K562 (cell line): ENCODE results near the gene OTOP3. TPM values are rescaled to one million over a fixed set of nuclear protein-coding genes. Genes with fewer than 3 reads are reported as not detected.
A peak's percentile ranks its signal among the peaks of the same experiment; 100 is the strongest.

Source experiments
- ARNT ChIP-seq, 2 experiments: fragments of 450-650 bp; IDR thresholded peaks; 2 replicates each; pipeline ENCODE4 v1.6.1; 2016; ENCODE audit warnings: mild to moderate bottlenecking in 1 of 2
- CBX5 ChIP-seq: IDR thresholded peaks from 2 replicates; pipeline ENCODE4 v1.6.1; 2014; ENCODE audit warnings: low read depth, borderline replicate concordance
- CEBPG ChIP-seq, 3 experiments: fragments of 200-800 bp in 1 of 3; sonication (Bioruptor generic) in 1 of 3; sonication (generic) in 1 of 3; formaldehyde crosslinking in 1 of 3; IDR thresholded peaks in 2 of 3; conservative IDR thresholded peaks in 1 of 3; 2 replicates each; pipeline versions ENCODE4 v1.6.1 to v1.8.0; 2016 to 2022; ENCODE audit warnings: missing compliant biosample characterization in 2 of 3, missing genetic modification characterization in 2 of 3, mild to moderate bottlenecking in 1 of 3, missing genetic modification reagents in 1 of 3
- CEBPZ ChIP-seq: fragments of 150-350 bp; IDR thresholded peaks from 2 replicates; pipeline ENCODE4 v1.6.1; 2014; ENCODE audit warnings: low read depth, mild to moderate bottlenecking, low read length, borderline replicate concordance
- COPS2 ChIP-seq: fragments of 450-650 bp; conservative IDR thresholded peaks from 2 replicates; pipeline ENCODE4 v1.6.1; 2016; ENCODE audit warnings: mild to moderate bottlenecking, moderate library complexity
- DMBX1 ChIP-seq: fragments of 250-450 bp; sonication (Bioruptor Pico); IDR thresholded peaks from 2 replicates; pipeline ENCODE4 v1.8.0; 2022; ENCODE audit warnings: inconsistent platforms, mild to moderate bottlenecking, moderate library complexity, borderline replicate concordance
- ETV6 ChIP-seq, 3 experiments: fragments of 150-350 bp in 1 of 3; sonication (generic) in 1 of 3; formaldehyde crosslinking in 1 of 3; IDR thresholded peaks; 2 replicates each; pipeline versions ENCODE4 v1.6.1 to v1.8.0; 2014 to 2022; ENCODE audit warnings: borderline replicate concordance in 2 of 3, low read depth in 2 of 3, antibody characterized with exemption in 1 of 3, low read length in 1 of 3, mild to moderate bottlenecking in 1 of 3, missing genetic modification reagents in 1 of 3
- GABPA ChIP-seq: fragments of 200-800 bp; sonication (Bioruptor generic); conservative IDR thresholded peaks from 2 replicates; pipeline ENCODE4 v1.6.1; 2016; ENCODE audit warnings: low read depth, missing genetic modification characterization, missing compliant biosample characterization
- GATAD2A ChIP-seq: fragments of 450-650 bp; IDR thresholded peaks from 2 replicates; pipeline ENCODE4 v1.6.1; 2017
- NCOA2 ChIP-seq, 2 experiments: fragments of 450-650 bp; IDR thresholded peaks; 2 replicates each; pipeline ENCODE4 v1.6.1; 2018; ENCODE audit warnings: mild to moderate bottlenecking in 2 of 2, moderate library complexity in 1 of 2; ENCODE audit not compliant: partially characterized antibody in 2 of 2
- POLR2G ChIP-seq: fragments of 200-400 bp; formaldehyde crosslinking; IDR thresholded peaks from 2 replicates; pipeline ENCODE4 v1.6.1; 2017; ENCODE audit warnings: low read depth, mild to moderate bottlenecking, antibody characterized with exemption, low read length, moderate library complexity
- POLR3G ChIP-seq: IDR thresholded peaks from 2 replicates; pipeline ENCODE4 v1.6.1; 2011; ENCODE audit not compliant: insufficient read length, insufficient replicate concordance; ENCODE audit errors: extremely low read depth
- RBM34 ChIP-seq: fragments of 200-400 bp; formaldehyde crosslinking; IDR thresholded peaks from 2 replicates; pipeline ENCODE4 v1.6.1; 2018; ENCODE audit warnings: low read length, borderline replicate concordance; ENCODE audit not compliant: insufficient read depth
- SUPT5H ChIP-seq: fragments of 450-650 bp; IDR thresholded peaks from 2 replicates; pipeline ENCODE4 v1.6.1; 2016
- YY1 ChIP-seq, 3 experiments: IDR thresholded peaks; 2 replicates each; pipeline ENCODE4 v1.6.1; 2011; ENCODE audit warnings: low read length in 2 of 3, mild to moderate bottlenecking in 2 of 3, moderate library complexity in 2 of 3, borderline replicate concordance in 1 of 3, control low read depth in 1 of 3, low read depth in 1 of 3; ENCODE audit not compliant: insufficient read depth in 3 of 3, insufficient replicate concordance in 2 of 3, control insufficient read depth in 1 of 3, insufficient read length in 1 of 3; ENCODE audit errors: extremely low read depth in 1 of 3
- polyA plus RNA-seq, 8 experiments: library from polyadenylated mRNA; depleted of rRNA in 4 of 8; stranded (reverse) in 5 of 8; unstranded in 3 of 8; fragments of >200 nt; fragmentation: Nextera tagmentation in 2 of 8; fragmentation: Illumina TruSeq in 1 of 8; extraction: Ambion mirVana in 2 of 8; extraction: Trizol in 1 of 8; gene quantifications; 2 replicates each; pipeline versions ENCODE4 v1.2.1 to v1.2.3, GENCODE V29; 2011 to 2014; ENCODE audit warnings: inconsistent platforms in 1 of 8, missing spikeins in 1 of 8
- total RNA-seq, 7 experiments: library from RNA; depleted of rRNA in 6 of 7; stranded (reverse); fragments of >200 nt in 6 of 7; fragmentation: Illumina TruSeq in 2 of 7; extraction: Trizol in 2 of 7; gene quantifications; 2 replicates each; pipeline versions ENCODE4 v1.2.1 to v1.2.3, GENCODE V29; 2011 to 2021; ENCODE audit warnings: low replicate concordance in 1 of 7
- TF ChIP-seq, protein P1 (sequence below), 2 experiments: fragments of 150-350 bp in 1 of 2; IDR thresholded peaks; 2 replicates each; pipeline ENCODE4 v1.6.1; 2012 to 2016; ENCODE audit warnings: low read depth in 2 of 2, low read length in 2 of 2, mild to moderate bottlenecking in 1 of 2, moderate library complexity in 1 of 2

The OTOP3 gene
- total and polyA plus RNA-seq, 9 of the 15 experiments (the other 6 are each of a cell fraction or from before 2014, with no cell fraction given), result not detected

GRCh38 chr17:74981979-74982662, 46.4 kb downstream of the OTOP3 start (continued):
- no peak for TF ChIP-seq NCOA2 (IDR thresholded peaks at IDR 0.05; ENCODE audit: partially characterized antibody in 2 of 2)
- no peak for TF ChIP-seq DMBX1 (CRISPR knock-in tag)
- TF ChIP-seq GATAD2A, result 0 out of 2 replicates have a peak, but pooled peaks have one; percentile 31
- TF ChIP-seq, protein P1, sequence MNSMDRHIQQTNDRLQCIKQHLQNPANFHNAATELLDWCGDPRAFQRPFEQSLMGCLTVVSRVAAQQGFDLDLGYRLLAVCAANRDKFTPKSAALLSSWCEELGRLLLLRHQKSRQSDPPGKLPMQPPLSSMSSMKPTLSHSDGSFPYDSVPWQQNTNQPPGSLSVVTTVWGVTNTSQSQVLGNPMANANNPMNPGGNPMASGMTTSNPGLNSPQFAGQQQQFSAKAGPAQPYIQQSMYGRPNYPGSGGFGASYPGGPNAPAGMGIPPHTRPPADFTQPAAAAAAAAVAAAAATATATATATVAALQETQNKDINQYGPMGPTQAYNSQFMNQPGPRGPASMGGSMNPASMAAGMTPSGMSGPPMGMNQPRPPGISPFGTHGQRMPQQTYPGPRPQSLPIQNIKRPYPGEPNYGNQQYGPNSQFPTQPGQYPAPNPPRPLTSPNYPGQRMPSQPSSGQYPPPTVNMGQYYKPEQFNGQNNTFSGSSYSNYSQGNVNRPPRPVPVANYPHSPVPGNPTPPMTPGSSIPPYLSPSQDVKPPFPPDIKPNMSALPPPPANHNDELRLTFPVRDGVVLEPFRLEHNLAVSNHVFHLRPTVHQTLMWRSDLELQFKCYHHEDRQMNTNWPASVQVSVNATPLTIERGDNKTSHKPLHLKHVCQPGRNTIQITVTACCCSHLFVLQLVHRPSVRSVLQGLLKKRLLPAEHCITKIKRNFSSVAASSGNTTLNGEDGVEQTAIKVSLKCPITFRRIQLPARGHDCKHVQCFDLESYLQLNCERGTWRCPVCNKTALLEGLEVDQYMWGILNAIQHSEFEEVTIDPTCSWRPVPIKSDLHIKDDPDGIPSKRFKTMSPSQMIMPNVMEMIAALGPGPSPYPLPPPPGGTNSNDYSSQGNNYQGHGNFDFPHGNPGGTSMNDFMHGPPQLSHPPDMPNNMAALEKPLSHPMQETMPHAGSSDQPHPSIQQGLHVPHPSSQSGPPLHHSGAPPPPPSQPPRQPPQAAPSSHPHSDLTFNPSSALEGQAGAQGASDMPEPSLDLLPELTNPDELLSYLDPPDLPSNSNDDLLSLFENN (IDR thresholded peaks at IDR 0.05; ENCODE audit: low read depth in 2 of 2, low read length in 2 of 2), result peak in 1 of 2 experiments; percentile 74; a peak in 1 of 4 replicates
- peak; percentile 84 for TF ChIP-seq SUPT5H
- TF ChIP-seq ETV6 (IDR thresholded peaks at IDR 0.05; ENCODE audit: borderline replicate concordance in 1 of 2, low read depth in 2 of 2, low read length in 1 of 2), result peak in 1 of 2 experiments; percentile 48; a peak in 1 of 4 replicates
- TF ChIP-seq ETV6 (CRISPR knock-in tag; IDR thresholded peaks at IDR 0.05; ENCODE audit: borderline replicate concordance), result no peak
- no peak for TF ChIP-seq COPS2
- peak; percentile 97 for TF ChIP-seq POLR2G
- TF ChIP-seq CEBPG (CRISPR knock-in tag; IDR thresholded peaks at IDR 0.05), result no peak
- no peak for TF ChIP-seq CEBPG (tag; conservative IDR thresholded peaks at IDR 0.05 in 1 of 2, IDR thresholded peaks at IDR 0.05 in 1 of 2)
- no peak; the same call in 1 of the 2 replicates for TF ChIP-seq CBX5
- peak in 2 of 3 experiments; percentile 43 to 62 for TF ChIP-seq YY1 (IDR thresholded peaks at IDR 0.05; ENCODE audit: borderline replicate concordance in 1 of 3, control insufficient read depth in 1 of 3, extremely low read depth in 1 of 3, insufficient read depth in 3 of 3, insufficient read length in 1 of 3, insufficient replicate concordance in 2 of 3, low read depth in 1 of 3, low read length in 2 of 3)
- TF ChIP-seq RBM34, result 0 out of 2 replicates have a peak, but pooled peaks have one; percentile 95
- TF ChIP-seq ARNT (IDR thresholded peaks at IDR 0.05), result peak in 1 of 2 experiments; percentile 72; a peak in 1 of 4 replicates
- no peak for TF ChIP-seq POLR3G
- no peak for TF ChIP-seq CEBPZ
- TF ChIP-seq GABPA (tag), result peak; percentile 91
